BE2C (cell line): ENCODE results near the gene CHEK2. TPM values are rescaled to one million over a fixed set of nuclear protein-coding genes. Genes with fewer than 3 reads are reported as not detected.
A peak's percentile ranks its signal among the peaks of the same experiment; 100 is the strongest.

ENCODE experiments used
- DNase-seq: peaks from one replicate; pipeline ENCODE4 v3.0.0-alpha.2; 2020
- H3K27me3 ChIP-seq: fragments of 250-450 bp; sonication (Bioruptor Pico); 2 replicates; pipeline ENCODE4 v1.5.1; 2020; ENCODE audit warnings: mild to moderate bottlenecking
- H3K36me3 ChIP-seq: fragments of 250-450 bp; sonication (Bioruptor Pico); 2 replicates; pipeline ENCODE4 v1.5.1; 2020; ENCODE audit warnings: mild to moderate bottlenecking
- H3K4me1 ChIP-seq: fragments of 250-450 bp; sonication (Bioruptor Pico); 2 replicates; pipeline ENCODE4 v1.5.1; 2020
- H3K4me3 ChIP-seq: 2 replicates; pipeline ENCODE4 v1.5.1; 2011; ENCODE audit warnings: low read depth, low read length
- H3K9me3 ChIP-seq: fragments of 250-450 bp; sonication (Bioruptor Pico); 2 replicates; pipeline ENCODE4 v1.5.1; 2020
- CTCF ChIP-seq: IDR thresholded peaks from 2 replicates; pipeline ENCODE4 v1.5.1; 2012; ENCODE audit warnings: mild to moderate bottlenecking, low read depth, low read length
- polyA plus RNA-seq: library from polyadenylated mRNA; unstranded; fragments of >200 nt; gene quantifications from one replicate; pipeline ENCODE4 v1.2.1, GENCODE V29; 2012; ENCODE audit warnings: low read depth, missing spikeins; ENCODE audit not compliant: insufficient read length, insufficient read depth

CHEK2 gene
- 4.4 TPM for polyA plus RNA-seq

DNA sequence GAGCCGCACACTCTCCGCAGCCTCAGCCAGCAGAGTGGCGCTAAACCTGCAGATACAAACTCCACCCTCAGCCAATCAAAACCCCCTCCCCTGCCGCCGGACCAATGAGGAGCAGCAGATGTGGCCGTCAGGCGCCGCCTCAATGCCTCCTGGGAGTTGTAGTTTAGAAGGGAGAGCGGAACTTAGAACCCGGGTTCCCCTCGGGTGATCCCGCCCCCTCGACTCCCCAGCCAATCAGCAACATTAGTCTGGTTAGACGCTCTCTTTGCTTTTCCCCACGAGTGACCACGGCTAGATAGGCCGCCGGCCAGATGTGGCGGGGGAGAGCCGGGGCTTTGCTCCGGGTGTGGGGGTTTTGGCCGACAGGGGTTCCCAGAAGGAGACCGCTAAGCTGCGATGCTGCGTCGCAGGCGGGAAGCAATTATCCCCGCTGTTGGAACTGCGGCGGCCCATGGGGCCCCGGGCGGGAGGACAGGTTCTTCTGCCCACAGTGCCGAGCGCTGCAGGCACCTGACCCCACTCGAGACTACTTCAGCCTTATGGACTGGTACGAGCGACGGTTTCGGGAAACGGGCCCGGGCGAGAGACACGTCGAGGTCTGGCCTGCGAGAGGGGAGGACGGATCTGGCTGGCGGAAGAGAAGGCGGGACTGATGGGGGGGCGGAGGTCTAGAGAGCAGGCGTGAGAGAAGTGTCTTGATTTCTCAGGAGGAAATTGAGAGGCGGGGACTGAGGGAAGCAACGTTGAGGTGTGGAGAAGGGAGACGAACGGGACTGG is at the start of gene CHEK2, which contains the start of gene HSCB:
Gene CHEK2, minus strand, starts transcription at position 36 of the 777 bp plus-strand sequence. CDS start 7,099 bp downstream, outside the sequence.
Gene HSCB, plus strand, starts transcription at position 255 of the 777 bp plus-strand sequence. Its CDS starts 57 bp downstream, at position 312.
- H3K36me3 ChIP-seq: peaks cover 24% of the 10 kb centered on the region
- DNase-seq: peak; percentile 99
- TF ChIP-seq CTCF: 0 out of 2 replicates have a peak, but pooled peaks have one; percentile 7
- peak within 1 kb of the TSS; percentile 95 for H3K4me3 ChIP-seq
- no peaks in the 10 kb centered on the region for H3K9me3 ChIP-seq
- H3K27me3 ChIP-seq: no peaks in the 10 kb centered on the region
- no peaks in the 10 kb centered on the region for H3K4me1 ChIP-seq

- Histone ChIP-seq H3K36me3 (peaks cover 54% of the 10 kb centered on the region), H3K9me3 (no peaks in the 10 kb centered on the region), H3K27me3 (no peaks in the 10 kb centered on the region), H3K4me1 (no peaks in the 10 kb centered on the region), H3K4me3 (no peak overlapping the region)
- no peak for DNase-seq
- TF ChIP-seq CTCF: no peak
Measured at GRCh38 chr22:28791124-28791523, 49.5 kb upstream of the CHEK2 start.

- DNase-seq: no peak
- peaks cover 51% of the 10 kb centered on the region for H3K36me3 ChIP-seq
- H3K27me3 ChIP-seq: no peaks in the 10 kb centered on the region
- H3K4me1 ChIP-seq: no peaks in the 10 kb centered on the region
- TF ChIP-seq CTCF: no peak
- no peaks in the 10 kb centered on the region for H3K9me3 ChIP-seq
- H3K4me3 ChIP-seq: no peak overlapping the region
Measured at GRCh38 chr22:28788601-28789000, 47.0 kb upstream of the CHEK2 start.

DNA sequence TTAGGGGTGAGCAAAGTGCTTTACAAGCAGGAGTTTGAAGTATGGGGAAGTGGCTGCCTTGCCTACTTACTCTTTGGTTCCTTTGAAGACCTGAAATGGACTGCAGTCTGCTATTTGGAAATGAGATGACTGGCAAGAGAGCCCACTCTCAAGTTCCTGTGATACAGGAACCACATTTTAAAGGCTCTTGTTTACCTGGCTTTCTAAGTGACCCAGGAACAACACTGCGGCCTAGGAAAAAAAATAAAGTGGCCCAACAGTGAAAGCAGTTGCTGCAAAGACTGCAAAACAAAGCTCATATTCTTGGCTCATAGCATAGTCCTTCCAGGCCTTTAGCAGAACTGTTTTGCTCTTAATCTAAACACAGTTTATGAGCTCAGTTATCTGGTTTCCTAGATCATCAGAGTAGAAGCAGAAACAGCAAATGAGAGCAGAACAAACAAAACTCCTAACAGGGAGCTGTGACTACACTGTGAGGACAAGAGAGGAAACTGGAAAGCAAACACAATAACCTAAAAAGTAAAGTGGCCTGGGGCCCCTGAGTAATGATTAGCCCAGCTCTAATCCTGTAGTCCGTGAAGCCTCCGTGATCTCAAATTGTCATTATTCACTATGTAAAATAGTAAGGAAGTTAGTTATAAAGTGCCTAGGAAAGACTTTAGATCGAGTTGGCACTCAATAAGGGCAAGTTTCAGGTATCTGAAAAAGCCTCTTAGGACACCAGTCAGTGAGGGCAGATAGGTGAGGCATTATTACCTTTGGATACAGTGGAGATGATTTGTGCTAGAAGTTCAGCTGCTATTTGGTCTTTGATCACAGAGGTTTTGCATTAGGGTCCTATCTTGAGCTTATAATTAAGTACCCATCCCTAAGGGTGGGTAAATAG is 42.4 kb upstream of the CHEK2 start:
- Histone ChIP-seq H3K4me1 (no peaks in the 10 kb centered on the region), H3K9me3 (no peaks in the 10 kb centered on the region), H3K36me3 (peaks cover 62% of the 10 kb centered on the region), H3K27me3 (no peaks in the 10 kb centered on the region), H3K4me3 (no peak overlapping the region)
- DNase-seq: no peak
- no peak for TF ChIP-seq CTCF

DNA sequence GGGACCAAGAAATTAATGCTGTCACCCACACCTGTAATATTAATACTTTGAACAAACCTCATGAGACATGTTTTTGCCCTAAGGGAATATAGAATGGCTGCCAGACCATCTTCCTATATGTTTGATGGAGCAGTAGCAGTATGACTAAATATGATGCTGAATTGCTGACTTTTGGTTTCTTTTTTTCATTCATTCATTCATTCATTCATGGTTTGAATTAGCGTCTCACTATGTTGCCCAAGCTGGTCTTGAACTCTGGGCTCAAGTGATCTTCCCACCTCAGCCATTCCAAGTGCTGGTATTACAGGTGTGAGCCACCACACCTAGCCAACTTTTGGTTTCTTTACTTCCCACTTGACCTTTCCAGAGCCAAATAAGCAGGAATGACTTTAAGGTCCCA is 38.7 kb upstream of the CHEK2 start:
- Histone ChIP-seq H3K36me3 (peaks cover 46% of the 10 kb centered on the region), H3K4me1 (no peaks in the 10 kb centered on the region), H3K4me3 (no peak overlapping the region), H3K27me3 (no peaks in the 10 kb centered on the region), H3K9me3 (no peaks in the 10 kb centered on the region)
- DNase-seq: no peak
- TF ChIP-seq CTCF: no peak
